HG03108 (cell line): ENCODE measurements around the gene CPSF4L.

Experiments used
- ATAC-seq: cut with Tn5 transposase; IDR thresholded peaks from one replicate; pipeline ENCODE4 v1.9.1; 2021; ENCODE audit warnings: moderate library complexity; ENCODE audit not compliant: unreplicated experiment

The CPSF4L gene

GRCh38 chr17:73290399-73291259, 28.9 kb upstream of the CPSF4L start:
- peak; percentile 37 for ATAC-seq

- ATAC-seq, result no peak
Observed at GRCh38 chr17:73289549-73290254, 28.0 kb upstream of the CPSF4L start.

- no peak for ATAC-seq
Observed at GRCh38 chr17:73288534-73289302, 27.0 kb upstream of the CPSF4L start.

- no peak for ATAC-seq
Observed at GRCh38 chr17:73286863-73287296, 25.2 kb upstream of the CPSF4L start.

GRCh38 chr17:73285916-73286862, 24.5 kb upstream of the CPSF4L start:
- ATAC-seq, result no peak

GRCh38 chr17:73285603-73285908, 23.9 kb upstream of the CPSF4L start:
- ATAC-seq, result no peak

GRCh38 chr17:73284906-73285602, 23.4 kb upstream of the CPSF4L start:
- no peak for ATAC-seq

GRCh38 chr17:73284354-73284753, 22.7 kb upstream of the CPSF4L start:
- no peak for ATAC-seq

GRCh38 chr17:73283841-73284282, 22.2 kb upstream of the CPSF4L start:
- no peak for ATAC-seq

- ATAC-seq, result no peak
Observed at GRCh38 chr17:73283250-73283649, 21.6 kb upstream of the CPSF4L start.

GRCh38 chr17:73282629-73283028, 20.9 kb upstream of the CPSF4L start:
- ATAC-seq, result no peak

- ATAC-seq, result peak; percentile 74
Observed at GRCh38 chr17:73281928-73282327, 20.2 kb upstream of the CPSF4L start.

GRCh38 chr17:73280191-73280590, 18.5 kb upstream of the CPSF4L start:
- no peak for ATAC-seq

- ATAC-seq, result no peak
Observed at GRCh38 chr17:73279704-73280103, 18.0 kb upstream of the CPSF4L start.

GRCh38 chr17:73278465-73279453, 17.1 kb upstream of the CPSF4L start:
- no peak for ATAC-seq

- ATAC-seq, result no peak
Observed at GRCh38 chr17:73278049-73278464, 16.4 kb upstream of the CPSF4L start.

- ATAC-seq, result no peak
Observed at GRCh38 chr17:73274490-73274889, 12.8 kb upstream of the CPSF4L start.

- no peak for ATAC-seq
Observed at GRCh38 chr17:73272906-73273218, 11.2 kb upstream of the CPSF4L start.

- peak; percentile 76 for ATAC-seq
Observed at GRCh38 chr17:73271072-73271471, 9.4 kb upstream of the CPSF4L start.
